BLaER1 (cell line): ENCODE results near the gene MOCS2.
A peak's percentile ranks its signal among the peaks of the same experiment; 100 is the strongest.

ENCODE experiments used
- H3K27ac ChIP-seq: shearing (Covaris generic); formaldehyde crosslinking; 2 replicates; pipeline ENCODE4 v1.8.1; 2022
- H3K27me3 ChIP-seq: shearing (Covaris generic); formaldehyde crosslinking; 2 replicates; pipeline ENCODE4 v1.8.1; 2022
- H3K36me3 ChIP-seq: shearing (Covaris generic); formaldehyde crosslinking; 2 replicates; pipeline ENCODE4 v1.8.1; 2022
- H3K4me1 ChIP-seq: shearing (Covaris generic); formaldehyde crosslinking; 2 replicates; pipeline ENCODE4 v1.8.1; 2022
- H3K4me2 ChIP-seq: shearing (Covaris generic); formaldehyde crosslinking; 2 replicates; pipeline ENCODE4 v1.8.1; 2022
- H3K4me3 ChIP-seq: shearing (Covaris generic); formaldehyde crosslinking; 2 replicates; pipeline ENCODE4 v1.8.1; 2022
- H3K9ac ChIP-seq: shearing (Covaris generic); formaldehyde crosslinking; 2 replicates; pipeline ENCODE4 v1.8.1; 2022
- H3K9me3 ChIP-seq: shearing (Covaris generic); formaldehyde crosslinking; 2 replicates; pipeline ENCODE4 v1.8.1; 2022
- H4K20me1 ChIP-seq: shearing (Covaris generic); formaldehyde crosslinking; 2 replicates; pipeline ENCODE4 v1.8.1; 2022
- Cebpa-rat ChIP-seq: shearing (Covaris generic); IDR thresholded peaks from 2 replicates; pipeline ENCODE4 v1.8.1; 2022

MOCS2 gene

GRCh38 chr5:53063791-53064190, 45.8 kb downstream of the MOCS2 start:
- no peak overlapping the region for H3K4me3 ChIP-seq
- no peak overlapping the region for H3K27ac ChIP-seq
- H3K4me2 ChIP-seq: no peak overlapping the region
- H4K20me1 ChIP-seq: no peaks in the 10 kb centered on the region
- H3K4me1 ChIP-seq: 0 out of 2 replicates have a peak, but pooled peaks cover 4% of the 10 kb centered on the region
- no peak for TF ChIP-seq Cebpa-rat
- no peaks in the 10 kb centered on the region for H3K9me3 ChIP-seq
- H3K9ac ChIP-seq: no peak overlapping the region
- no peaks in the 10 kb centered on the region for H3K36me3 ChIP-seq
- no peaks in the 10 kb centered on the region for H3K27me3 ChIP-seq

- no peak overlapping the region for H3K4me3 ChIP-seq
- H3K27me3 ChIP-seq: no peaks in the 10 kb centered on the region
- H3K27ac ChIP-seq: no peak overlapping the region
- H3K9ac ChIP-seq: no peak overlapping the region
- no peak for TF ChIP-seq Cebpa-rat
- no peak overlapping the region for H3K4me2 ChIP-seq
- H3K36me3 ChIP-seq: no peaks in the 10 kb centered on the region
- 0 out of 2 replicates have a peak, but pooled peaks cover 4% of the 10 kb centered on the region for H3K4me1 ChIP-seq
- no peaks in the 10 kb centered on the region for H3K9me3 ChIP-seq
- no peaks in the 10 kb centered on the region for H4K20me1 ChIP-seq
These were observed 46.4 kb downstream of the MOCS2 start for GRCh38 chr5:53063176-53063575.

DNA sequence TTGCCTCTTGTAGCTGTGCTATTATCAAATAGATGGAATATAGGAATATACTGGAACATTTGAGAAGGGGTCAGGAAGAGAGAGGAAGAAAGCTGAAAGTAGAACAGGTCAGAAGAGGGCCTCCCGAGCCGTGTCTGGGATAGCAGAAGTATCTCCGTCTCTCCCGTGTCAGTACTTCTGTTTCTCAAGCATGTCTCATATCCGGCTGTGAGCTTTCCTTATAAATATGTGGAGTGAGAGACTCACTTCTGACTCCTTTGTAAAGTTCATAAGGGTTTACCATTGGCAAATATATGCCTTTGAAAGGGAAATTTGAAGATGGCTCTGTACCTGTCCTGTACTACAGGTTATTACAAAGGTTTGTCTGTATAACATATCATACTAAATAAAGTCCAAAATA, 50.3 kb downstream of the MOCS2 start:
- H3K4me3 ChIP-seq: no peak overlapping the region
- TF ChIP-seq Cebpa-rat: no peak
- H3K4me2 ChIP-seq: no peak overlapping the region
- H3K9ac ChIP-seq: no peak overlapping the region
- H3K4me1 ChIP-seq: peaks cover 4% of the 10 kb centered on the region; the same call in 1 of the 2 replicates
- H3K27ac ChIP-seq: no peak overlapping the region
- H3K9me3 ChIP-seq: no peaks in the 10 kb centered on the region
- no peaks in the 10 kb centered on the region for H4K20me1 ChIP-seq
- no peaks in the 10 kb centered on the region for H3K36me3 ChIP-seq
- H3K27me3 ChIP-seq: no peaks in the 10 kb centered on the region

DNA sequence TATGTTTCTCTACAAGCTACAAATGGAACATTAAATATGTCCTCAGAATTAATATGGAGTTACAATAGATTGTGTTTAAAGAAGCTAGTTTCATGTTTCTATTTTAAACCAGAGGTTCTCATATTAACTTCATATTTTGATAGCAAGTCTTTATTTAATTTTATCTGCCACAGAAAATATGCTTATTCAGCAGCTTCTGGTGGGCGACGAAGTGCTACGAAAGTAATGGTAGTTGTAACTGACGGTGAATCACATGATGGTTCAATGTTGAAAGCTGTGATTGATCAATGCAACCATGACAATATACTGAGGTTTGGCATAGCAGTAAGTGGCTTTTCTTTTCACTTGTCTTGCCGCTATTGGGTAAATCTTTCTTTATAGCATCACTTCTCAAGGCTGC, 54.2 kb downstream of the MOCS2 start:
- TF ChIP-seq Cebpa-rat: no peak
- H3K4me1 ChIP-seq: peaks cover 23% of the 10 kb centered on the region
- H3K36me3 ChIP-seq: no peaks in the 10 kb centered on the region
- no peak overlapping the region for H3K9ac ChIP-seq
- H4K20me1 ChIP-seq: no peaks in the 10 kb centered on the region
- H3K9me3 ChIP-seq: no peaks in the 10 kb centered on the region
- no peaks in the 10 kb centered on the region for H3K27me3 ChIP-seq
- H3K27ac ChIP-seq: no peak overlapping the region
- H3K4me2 ChIP-seq: no peak overlapping the region
- H3K4me3 ChIP-seq: no peak overlapping the region

DNA sequence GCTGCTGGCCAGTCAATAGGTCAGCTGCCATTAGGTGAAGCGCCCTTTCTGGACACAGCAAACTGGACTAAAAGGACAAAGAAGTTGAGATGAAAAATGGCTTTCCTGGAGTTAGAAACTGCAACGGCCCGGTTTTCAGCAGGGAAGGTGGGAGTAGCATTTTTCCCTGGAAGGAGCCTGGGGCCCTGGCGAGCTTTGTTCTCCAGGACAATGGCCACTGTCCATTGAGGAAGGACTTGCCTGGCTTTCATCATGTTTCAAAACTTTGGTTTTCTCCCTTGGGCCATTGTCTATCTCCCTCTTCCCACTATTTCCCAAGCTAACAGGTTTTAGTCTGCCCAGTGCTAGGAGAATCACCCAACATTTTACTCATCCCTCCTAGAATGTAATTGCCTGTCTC, 56.2 kb downstream of the MOCS2 start:
- no peak for TF ChIP-seq Cebpa-rat
- H3K27me3 ChIP-seq: no peaks in the 10 kb centered on the region
- H3K4me2 ChIP-seq: peak overlapping the region; percentile 52
- no peaks in the 10 kb centered on the region for H3K9me3 ChIP-seq
- peak overlapping the region; percentile 60 for H3K27ac ChIP-seq
- no peaks in the 10 kb centered on the region for H3K36me3 ChIP-seq
- no peak overlapping the region for H3K9ac ChIP-seq
- peaks cover 23% of the 10 kb centered on the region for H3K4me1 ChIP-seq
- no peak overlapping the region; the same call in 1 of the 2 replicates for H3K4me3 ChIP-seq
- H4K20me1 ChIP-seq: no peaks in the 10 kb centered on the region

DNA sequence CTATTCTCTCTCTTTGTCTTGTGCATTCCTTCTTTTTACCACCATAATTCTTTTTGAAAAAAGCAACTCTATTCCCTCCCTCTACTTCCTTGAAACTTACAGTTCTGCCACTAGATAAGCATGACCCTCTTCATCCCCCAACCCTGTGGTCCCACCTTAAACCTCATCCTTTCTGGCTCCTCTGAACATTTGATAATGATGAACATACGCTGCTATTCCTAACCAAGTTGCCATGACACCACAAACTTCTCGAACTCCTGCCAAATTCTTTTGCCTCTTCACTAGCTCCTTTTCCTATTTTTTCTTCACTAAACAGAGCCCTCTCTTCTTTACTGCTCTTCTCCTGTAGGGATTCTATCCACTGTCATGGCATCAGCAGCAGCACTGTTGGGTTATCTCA, 57.1 kb downstream of the MOCS2 start:
- H3K27ac ChIP-seq: peak overlapping the region; percentile 60; the same call in 1 of the 2 replicates

DNA sequence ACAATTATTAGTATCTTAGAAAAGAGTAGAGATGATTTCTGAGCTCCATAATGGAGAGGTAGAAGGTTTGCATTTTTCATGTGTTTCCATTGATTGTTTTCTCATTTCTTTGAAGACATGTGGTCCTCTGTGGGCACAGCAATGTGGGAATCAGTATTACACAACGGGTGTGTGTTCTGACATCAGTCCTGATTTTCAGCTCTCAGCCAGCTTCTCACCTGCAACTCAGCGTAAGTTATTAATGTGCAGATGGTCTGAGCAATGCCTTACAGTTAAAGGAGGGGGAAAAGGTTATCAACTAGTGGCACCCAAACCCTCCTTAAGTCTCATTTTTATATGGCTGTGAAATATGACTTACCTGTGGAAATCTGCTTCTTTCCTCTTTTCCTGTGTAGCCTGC, 61.3 kb downstream of the MOCS2 start:
- Histone ChIP-seq H3K9me3 (no peaks in the 10 kb centered on the region), H3K9ac (no peak overlapping the region), H3K4me2 (no peak overlapping the region), H3K27ac (no peak overlapping the region), H3K36me3 (no peaks in the 10 kb centered on the region), H3K4me1 (peaks cover 14% of the 10 kb centered on the region), H4K20me1 (no peaks in the 10 kb centered on the region), H3K4me3 (no peak overlapping the region), H3K27me3 (no peaks in the 10 kb centered on the region)
- no peak for TF ChIP-seq Cebpa-rat

More for the DNA sequence above, 57.1 kb downstream of the MOCS2 start:
- Histone ChIP-seq H3K9ac (no peak overlapping the region), H3K4me2 (peak overlapping the region; percentile 52), H3K4me1 (peaks cover 23% of the 10 kb centered on the region), H3K27me3 (no peaks in the 10 kb centered on the region), H3K4me3 (no peak overlapping the region), H3K36me3 (no peaks in the 10 kb centered on the region), H4K20me1 (no peaks in the 10 kb centered on the region), H3K9me3 (no peaks in the 10 kb centered on the region)
- no peak for TF ChIP-seq Cebpa-rat
